Neuronal stem cell (in vitro differentiated cells): ENCODE measurements around the gene DPH2.

ENCODE experiments used
- DNase-seq: peaks from one replicate; pipeline ENCODE4 v3.0.0-alpha.2; 2013; ENCODE audit warnings: low spot score
- H2AFZ ChIP-seq: one replicate; pipeline ENCODE4 v1.6.1; 2013; ENCODE audit warnings: mild to moderate bottlenecking, low read length, inconsistent platforms
- H2AK5ac ChIP-seq: 2 replicates; pipeline ENCODE4 v1.6.1; 2013; ENCODE audit warnings: low read depth, mild to moderate bottlenecking, inconsistent platforms, low read length, moderate library complexity, mixed read lengths
- H2BK120ac ChIP-seq: 2 replicates; pipeline ENCODE4 v1.6.1; 2013; ENCODE audit warnings: low read depth, mild to moderate bottlenecking, inconsistent platforms, low read length, moderate library complexity, mixed read lengths
- H2BK12ac ChIP-seq: one replicate; pipeline ENCODE4 v1.6.1; 2013; ENCODE audit warnings: low read length, inconsistent platforms
- H2BK15ac ChIP-seq: 2 replicates; pipeline ENCODE4 v1.6.1; 2013; ENCODE audit warnings: mild to moderate bottlenecking, low read length, inconsistent platforms, mixed read lengths
- H2BK5ac ChIP-seq: one replicate; pipeline ENCODE4 v1.6.1; 2013; ENCODE audit warnings: inconsistent platforms, mild to moderate bottlenecking, low read length, moderate library complexity
- H3K14ac ChIP-seq: one replicate; pipeline ENCODE4 v1.6.1; 2013; ENCODE audit warnings: low read length, inconsistent platforms
- H3K18ac ChIP-seq: 2 replicates; pipeline ENCODE4 v1.6.1; 2013; ENCODE audit warnings: low read length, inconsistent platforms
- H3K23ac ChIP-seq: 2 replicates; pipeline ENCODE4 v1.6.1; 2013; ENCODE audit warnings: low read depth, mild to moderate bottlenecking, mixed read lengths, low read length, inconsistent platforms; ENCODE audit not compliant: poor library complexity
- H3K27ac ChIP-seq: replicated peaks from 3 replicates; pipeline ENCODE4 v1.5.1; 2013; ENCODE audit warnings: low read length, inconsistent platforms
- H3K27me3 ChIP-seq, 3 experiments: 2 replicates each; pipeline ENCODE4 v1.6.1; 2013; ENCODE audit warnings: low read length in 3 of 3, mild to moderate bottlenecking in 2 of 3, inconsistent platforms in 1 of 3, low read depth in 1 of 3, mixed read lengths in 1 of 3, moderate library complexity in 1 of 3; ENCODE audit not compliant: control insufficient read depth in 3 of 3, insufficient read depth in 3 of 3
- H3K36me3 ChIP-seq, 2 donors: replicated peaks in 1 of 2; 2 replicates each; pipeline ENCODE4 v1.6.1; 2013; ENCODE audit warnings: low read length in 2 of 2; ENCODE audit not compliant: control insufficient read depth in 2 of 2, insufficient read depth in 2 of 2
- H3K4ac ChIP-seq: 2 replicates; pipeline ENCODE4 v1.6.1; 2013; ENCODE audit warnings: inconsistent platforms, mild to moderate bottlenecking, low read length, moderate library complexity
- H3K4me1 ChIP-seq, 2 donors: 1 replicate in 1 of 2; 2 replicates in 1 of 2; pipeline ENCODE4 v1.6.1; 2013; ENCODE audit warnings: low read length in 2 of 2, low read depth in 1 of 2; ENCODE audit not compliant: control insufficient read depth in 2 of 2, insufficient read depth in 1 of 2
- H3K4me2 ChIP-seq: one replicate; pipeline ENCODE4 v1.6.1; 2013; ENCODE audit warnings: mild to moderate bottlenecking, low read length, inconsistent platforms; ENCODE audit not compliant: insufficient read depth, poor library complexity, severe bottlenecking
- H3K4me3 ChIP-seq, 2 donors: 2 replicates each; pipeline ENCODE4 v1.5.1; 2013; ENCODE audit warnings: low read length in 2 of 2, mild to moderate bottlenecking in 2 of 2, inconsistent platforms in 1 of 2, moderate library complexity in 1 of 2
- H3K79me1 ChIP-seq: one replicate; pipeline ENCODE4 v1.6.1; 2013; ENCODE audit warnings: low read depth, mild to moderate bottlenecking, inconsistent platforms, low read length, moderate library complexity
- H3K9ac ChIP-seq: one replicate; pipeline ENCODE4 v1.6.1; 2013; ENCODE audit warnings: mild to moderate bottlenecking, low read depth, low read length, inconsistent platforms; ENCODE audit not compliant: poor library complexity
- H3K9me3 ChIP-seq, 2 donors: replicated peaks in 1 of 2; 2 replicates each; pipeline versions ENCODE3 to v1.6.1; 2013; ENCODE audit warnings: low read length in 2 of 2, mild to moderate bottlenecking in 2 of 2, inconsistent platforms in 1 of 2, low read depth in 1 of 2, mixed read lengths in 1 of 2, moderate library complexity in 1 of 2; ENCODE audit not compliant: control insufficient read depth in 2 of 2, insufficient read depth in 1 of 2
- H4K8ac ChIP-seq: one replicate; pipeline ENCODE4 v1.6.1; 2013; ENCODE audit warnings: low read depth, mild to moderate bottlenecking, inconsistent platforms, low read length, moderate library complexity
- H4K91ac ChIP-seq: one replicate; pipeline ENCODE4 v1.6.1; 2013; ENCODE audit warnings: low read length, low read depth, mild to moderate bottlenecking, inconsistent platforms; ENCODE audit not compliant: poor library complexity
- WGBS, 2 donors: extraction: QIAGEN DNeasy Blood & Tissue Kit; methylation state at CpG; one replicate each; pipeline ENCODE4 v1.1.7; 2013; ENCODE audit warnings: missing lambda C conversion rate in 2 of 2, mixed read lengths in 1 of 2; ENCODE audit not compliant: insufficient read length in 2 of 2, insufficient replicate concordance in 1 of 2; ENCODE audit errors: extremely low coverage in 2 of 2; 5-methylcytosine and 5-hydroxymethylcytosine counted together

The DPH2 gene

DNA sequence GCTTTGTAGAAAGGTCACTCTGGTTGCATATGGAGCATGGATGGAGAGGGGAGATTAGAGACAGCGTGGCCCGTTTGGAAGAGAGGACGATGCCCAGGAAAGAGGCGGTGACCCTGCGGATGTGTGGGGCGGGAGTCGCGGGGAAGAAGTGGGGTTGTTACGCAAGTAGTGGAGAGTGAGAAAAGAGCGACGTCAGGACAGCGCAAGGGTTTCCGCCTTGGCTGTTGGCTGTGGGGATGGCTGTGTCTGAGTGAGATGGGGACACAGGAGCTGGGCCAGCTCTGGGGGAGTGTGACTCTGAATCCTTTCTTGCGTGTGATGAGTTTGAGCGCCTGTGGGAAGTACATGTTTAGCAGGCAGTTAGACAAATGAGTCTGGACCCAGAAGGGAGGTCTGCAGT lies 13.0 kb downstream of the DPH2 start:
- Histone ChIP-seq H2BK120ac (no peak overlapping the region), H3K79me1 (peaks cover 29% of the 10 kb centered on the region), H3K4ac (no peak overlapping the region), H3K27ac (no peak overlapping the region), H2BK5ac (no peak overlapping the region), H3K9ac (no peak overlapping the region), H4K8ac (no peak overlapping the region), H3K18ac (no peak overlapping the region), H3K9me3 (no peaks in the 10 kb centered on the region), H3K23ac (no peak overlapping the region), H2AFZ (no peak overlapping the region), H3K4me3 (no peak overlapping the region), H3K27me3 (no peaks in the 10 kb centered on the region), H3K14ac (no peak overlapping the region), H3K4me1 (peaks cover 14 to 16% of the 10 kb centered on the region in 2 donors), H3K36me3 (peaks cover 35 to 76% of the 10 kb centered on the region in 2 donors), H2AK5ac (no peak overlapping the region), H2BK12ac (no peak overlapping the region), H2BK15ac (no peak overlapping the region), H4K91ac (no peak overlapping the region), H3K4me2 (no peak overlapping the region)
- 100% methylated on average over 5 of the region's 15 CpGs; no CpG with 5 or more reads in 1 of the 2 donors for WGBS, 2 donors
- no peak for DNase-seq

DNA sequence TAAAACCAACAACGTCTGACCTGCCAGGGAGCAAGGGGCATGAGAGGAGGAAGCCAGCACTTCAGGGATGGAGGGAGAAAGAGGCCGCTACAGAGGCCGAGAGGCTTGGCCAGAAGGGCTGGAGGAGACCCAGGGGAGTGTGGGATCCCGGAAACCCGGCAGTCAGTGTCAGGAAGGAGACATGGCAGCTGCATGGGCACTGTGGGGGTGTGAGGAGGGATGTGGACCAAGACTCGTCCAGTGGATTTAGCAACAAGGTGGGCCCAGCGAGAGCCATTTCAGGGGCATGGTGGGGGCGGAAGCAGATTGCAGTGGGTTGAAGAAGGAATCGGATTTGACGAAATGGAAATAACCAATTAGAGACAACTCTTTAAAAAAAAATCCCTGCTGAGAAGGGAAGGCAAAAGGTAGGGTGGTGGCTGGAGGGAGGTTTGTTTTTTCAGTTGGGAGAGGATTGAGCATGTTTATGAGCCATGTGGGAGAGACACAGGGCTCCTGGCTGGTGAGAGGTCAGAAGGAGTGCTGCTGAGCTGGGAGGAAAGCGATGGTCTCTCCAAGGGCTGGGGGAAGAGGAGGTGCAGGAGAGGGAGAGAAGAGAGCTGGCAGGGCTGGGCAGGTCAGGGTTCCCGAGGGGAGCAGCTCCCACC lies 13.6 kb downstream of the DPH2 start:
- peak overlapping the region; percentile 24 for H2BK5ac ChIP-seq
- H2AK5ac ChIP-seq: no peak overlapping the region
- H3K4me2 ChIP-seq: no peak overlapping the region
- no peak overlapping the region for H2BK12ac ChIP-seq
- no peaks in the 10 kb centered on the region for H3K27me3 ChIP-seq
- H3K18ac ChIP-seq: no peak overlapping the region
- no CpG with 5 or more reads among the region's 12 CpGs for WGBS, 2 donors
- H3K27ac ChIP-seq: no peak overlapping the region
- H3K79me1 ChIP-seq: peaks cover 27% of the 10 kb centered on the region
- no peak overlapping the region for H3K4ac ChIP-seq
- H3K4me1 ChIP-seq: peaks cover 10 to 12% of the 10 kb centered on the region in 2 donors
- H3K23ac ChIP-seq: no peak overlapping the region
- no peak overlapping the region for H3K4me3 ChIP-seq
- H2BK15ac ChIP-seq: no peak overlapping the region
- H3K36me3 ChIP-seq: peaks cover 31 to 76% of the 10 kb centered on the region in 2 donors
- no peak overlapping the region for H3K14ac ChIP-seq
- no peak overlapping the region for H4K8ac ChIP-seq
- H3K9ac ChIP-seq: no peak overlapping the region
- DNase-seq: no peak
- no peak overlapping the region for H2AFZ ChIP-seq
- H4K91ac ChIP-seq: no peak overlapping the region
- no peak overlapping the region for H2BK120ac ChIP-seq
- H3K9me3 ChIP-seq: no peaks in the 10 kb centered on the region

DNA sequence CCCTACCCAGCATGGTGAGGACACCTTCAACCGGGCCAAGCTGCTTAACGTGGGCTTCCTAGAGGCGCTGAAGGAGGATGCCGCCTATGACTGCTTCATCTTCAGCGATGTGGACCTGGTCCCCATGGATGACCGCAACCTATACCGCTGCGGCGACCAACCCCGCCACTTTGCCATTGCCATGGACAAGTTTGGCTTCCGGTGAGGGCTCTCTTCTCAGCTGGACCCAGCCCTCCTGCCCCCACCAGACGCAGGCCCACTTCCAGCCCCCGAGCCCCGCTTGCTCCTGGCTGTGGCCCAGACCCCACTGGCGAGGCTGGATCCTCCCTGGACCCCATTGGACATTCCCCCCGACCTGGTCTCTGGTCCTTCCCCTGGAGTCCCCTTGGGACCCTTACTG lies 15.0 kb downstream of the DPH2 start:
- Histone ChIP-seq H2AFZ (no peak overlapping the region), H3K4me3 (no peak overlapping the region), H3K14ac (peak overlapping the region; percentile 28), H2BK12ac (no peak overlapping the region), H4K91ac (no peak overlapping the region), H3K9ac (no peak overlapping the region), H3K27ac (no peak overlapping the region), H3K4ac (no peak overlapping the region), H4K8ac (no peak overlapping the region), H3K9me3 (no peaks in the 10 kb centered on the region), H2BK5ac (no peak overlapping the region), H3K27me3 (no peaks in the 10 kb centered on the region), H2BK15ac (no peak overlapping the region), H2AK5ac (no peak overlapping the region), H3K79me1 (peaks cover 25% of the 10 kb centered on the region), H3K18ac (no peak overlapping the region), H3K36me3 (peaks cover 31 to 76% of the 10 kb centered on the region in 2 donors), H3K4me1 (peaks cover 8 to 10% of the 10 kb centered on the region in 2 donors), H2BK120ac (no peak overlapping the region), H3K4me2 (no peak overlapping the region), H3K23ac (peak overlapping the region; percentile 26)
- no CpG with 5 or more reads among the region's 16 CpGs for WGBS, 2 donors
- DNase-seq: no peak

DNA sequence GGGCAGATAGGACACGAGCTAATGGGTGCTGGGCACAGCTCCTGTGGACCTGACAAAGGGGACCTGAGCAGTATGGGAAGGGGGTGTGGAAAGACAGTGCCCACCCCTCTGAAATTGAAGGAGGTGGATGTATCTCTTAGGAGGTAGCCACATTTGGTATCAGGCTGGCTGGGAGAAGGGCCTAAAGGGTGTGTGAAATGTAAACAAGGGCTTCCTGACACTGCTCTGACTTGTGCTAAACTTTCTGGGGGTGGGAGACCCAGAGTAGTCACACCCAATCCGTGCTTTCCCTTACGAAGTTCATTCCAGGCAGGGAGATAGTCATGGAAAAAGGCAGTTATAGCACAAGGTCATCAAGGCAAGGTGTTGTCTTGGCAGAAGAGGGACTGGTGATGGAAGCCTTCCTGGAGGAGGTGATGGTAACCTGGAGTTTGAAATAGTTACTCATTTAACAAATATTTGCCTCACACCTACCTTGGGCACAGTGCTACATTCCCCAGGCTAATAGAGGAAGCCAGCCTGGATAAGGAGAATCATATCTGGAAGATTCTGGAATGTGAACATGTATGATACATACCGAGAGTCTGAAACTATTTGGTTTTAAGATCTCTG lies 16.3 kb downstream of the DPH2 start:
- Histone ChIP-seq H3K4me1 (peaks cover 1 to 4% of the 10 kb centered on the region in 2 donors), H2BK12ac (no peak overlapping the region), H3K4me3 (no peak overlapping the region), H2AFZ (no peak overlapping the region), H3K4me2 (no peak overlapping the region), H2BK15ac (no peak overlapping the region), H3K27ac (no peak overlapping the region), H2BK5ac (no peak overlapping the region), H3K18ac (no peak overlapping the region), H3K27me3 (no peaks in the 10 kb centered on the region), H3K23ac (no peak overlapping the region), H3K4ac (no peak overlapping the region), H3K9ac (no peak overlapping the region), H3K79me1 (peaks cover 13% of the 10 kb centered on the region), H3K36me3 (peaks cover 29 to 72% of the 10 kb centered on the region in 2 donors), H3K14ac (no peak overlapping the region), H3K9me3 (no peaks in the 10 kb centered on the region), H2AK5ac (no peak overlapping the region), H4K8ac (no peak overlapping the region), H2BK120ac (no peak overlapping the region), H4K91ac (no peak overlapping the region)
- WGBS, 2 donors: no CpG with 5 or more reads among the region's 4 CpGs
- no peak for DNase-seq
